Activated T-cell treated with anti-CD3 and anti-CD28 coated beads for 1 hour (primary cell): ENCODE measurements around the gene BEAN1.
"Not testable (repeated sequence)": the region's sequence is repeated elsewhere in the genome, so short reads cannot be mapped to it uniquely, and the experiment has no call there.

Experiments
- DNase-seq: peaks from one replicate; pipeline ENCODE4 v3.0.0-alpha.2; 2020; ENCODE audit warnings: low read depth

BEAN1 gene

DNA sequence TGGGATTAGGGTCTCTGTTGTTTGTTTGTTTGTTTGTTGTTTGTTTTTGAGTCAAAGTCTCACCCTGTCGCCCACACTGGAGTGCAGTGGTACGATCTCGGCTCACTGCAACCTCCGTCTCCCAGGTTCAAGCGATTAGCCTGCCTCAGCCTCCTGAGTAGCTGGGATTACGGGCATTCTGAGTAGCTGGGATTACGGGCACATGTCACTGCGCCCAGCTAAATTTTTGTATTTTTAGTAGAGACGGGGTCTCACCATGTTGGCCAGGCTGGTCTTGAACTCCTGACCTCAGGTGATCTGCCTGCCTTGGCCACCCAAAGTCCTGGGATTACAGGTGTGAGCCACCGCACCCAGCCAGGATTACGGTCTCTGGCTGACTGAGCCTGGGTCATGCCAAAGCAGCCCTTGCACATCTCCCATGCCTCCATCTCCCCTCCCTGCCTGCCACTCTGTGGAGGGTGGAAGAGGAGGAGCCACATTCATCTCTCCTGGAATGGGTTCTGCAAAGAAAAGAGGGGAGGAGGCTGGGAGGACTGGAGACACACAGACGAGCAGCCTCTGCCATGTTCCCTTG lies 59.2 kb downstream of the BEAN1 start:
- no peak for DNase-seq

GRCh38 chr16:66486773-66487579 lies 59.9 kb downstream of the BEAN1 start:
- no peak for DNase-seq

- DNase-seq: no peak
Observed at GRCh38 chr16:66487580-66488275, 60.6 kb downstream of the BEAN1 start.

GRCh38 chr16:66488505-66488904 lies 61.4 kb downstream of the BEAN1 start:
- no peak for DNase-seq

DNA sequence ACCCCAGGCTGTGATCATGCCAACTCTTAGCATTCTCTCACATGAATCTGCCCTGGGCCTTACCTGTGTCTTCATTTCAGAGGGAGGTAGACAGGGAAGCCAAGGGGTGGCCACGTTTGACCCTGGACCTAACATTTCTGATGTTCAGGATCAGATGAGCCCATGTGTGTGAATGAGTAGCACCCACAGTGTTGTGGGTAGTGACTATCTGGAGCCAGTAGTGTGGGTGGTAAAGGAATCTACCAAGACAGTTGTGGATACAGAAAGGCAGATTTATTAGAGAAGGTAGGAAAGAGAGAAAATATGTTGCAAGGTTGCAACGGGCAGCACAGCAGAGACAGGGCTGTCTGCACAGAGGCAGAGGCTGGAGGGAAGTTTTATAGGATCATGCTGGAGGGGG lies 62.3 kb downstream of the BEAN1 start:
- no peak for DNase-seq

GRCh38 chr16:66489818-66490217 lies 62.7 kb downstream of the BEAN1 start:
- no peak for DNase-seq

GRCh38 chr16:66490774-66491715 lies 64.0 kb downstream of the BEAN1 start:
- DNase-seq: no peak

DNA sequence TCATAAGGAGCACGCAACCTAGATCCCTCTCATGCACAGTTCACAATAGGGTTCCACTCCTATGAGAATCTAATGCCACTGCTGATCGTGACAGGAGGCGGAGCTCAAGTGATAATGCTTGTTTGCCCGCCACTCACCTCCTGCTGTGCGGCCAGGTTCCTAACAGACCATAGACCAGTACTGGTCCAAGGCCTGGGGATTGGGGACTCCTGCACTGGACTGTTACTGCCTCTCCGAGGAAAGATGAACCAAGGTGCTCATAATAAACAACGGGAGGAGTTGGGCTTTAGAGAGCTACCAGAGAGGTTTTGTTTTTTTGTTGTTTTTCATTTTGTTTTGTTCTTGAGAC lies 64.6 kb downstream of the BEAN1 start:
- no peak for DNase-seq

DNA sequence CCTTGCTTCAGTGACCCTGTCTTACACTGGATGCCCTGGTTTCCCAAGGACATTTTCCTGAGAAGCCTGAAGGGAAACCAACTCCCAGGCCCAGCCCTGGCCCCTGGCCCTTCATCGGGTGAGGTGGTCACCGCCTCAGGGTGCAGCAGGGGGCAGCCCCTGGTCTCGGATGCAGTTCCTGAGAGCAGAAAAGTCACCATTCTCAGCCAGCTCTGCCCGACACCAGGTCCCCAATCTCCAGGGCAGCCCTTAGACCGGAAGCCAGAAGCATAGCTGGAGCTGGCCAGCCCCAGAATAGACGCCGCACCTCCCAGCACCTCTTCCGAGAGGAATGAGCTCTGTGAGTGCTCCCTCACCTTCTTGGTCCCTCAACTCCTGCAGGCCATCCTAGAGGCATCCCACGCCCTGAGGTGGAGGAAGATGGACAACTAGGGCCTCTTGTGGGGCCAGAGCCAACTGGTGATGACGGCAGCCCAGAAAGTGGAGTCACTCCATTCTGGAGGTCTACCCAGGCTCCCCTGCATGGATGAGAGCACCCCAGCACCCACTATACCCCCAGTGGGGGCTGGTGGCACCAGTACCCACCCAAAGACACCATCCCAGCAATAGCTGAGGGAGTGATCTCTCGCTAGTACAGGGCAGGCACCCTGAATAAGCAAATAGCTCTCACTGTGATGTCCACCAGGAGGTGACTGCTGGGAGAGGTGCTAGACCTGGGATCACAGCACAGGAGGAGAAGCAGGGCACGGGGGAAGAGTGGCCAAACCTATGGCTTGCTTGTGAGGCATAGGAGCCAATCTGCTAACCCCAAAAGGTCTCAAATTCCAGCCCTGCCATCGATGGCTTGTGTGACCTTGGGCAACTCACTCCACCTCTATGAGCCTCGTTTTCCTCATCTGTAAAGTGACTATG lies 66.7 kb downstream of the BEAN1 start:
- DNase-seq: no peak

GRCh38 chr16:66494916-66495315 lies 67.8 kb downstream of the BEAN1 start:
- DNase-seq: no peak

DNA sequence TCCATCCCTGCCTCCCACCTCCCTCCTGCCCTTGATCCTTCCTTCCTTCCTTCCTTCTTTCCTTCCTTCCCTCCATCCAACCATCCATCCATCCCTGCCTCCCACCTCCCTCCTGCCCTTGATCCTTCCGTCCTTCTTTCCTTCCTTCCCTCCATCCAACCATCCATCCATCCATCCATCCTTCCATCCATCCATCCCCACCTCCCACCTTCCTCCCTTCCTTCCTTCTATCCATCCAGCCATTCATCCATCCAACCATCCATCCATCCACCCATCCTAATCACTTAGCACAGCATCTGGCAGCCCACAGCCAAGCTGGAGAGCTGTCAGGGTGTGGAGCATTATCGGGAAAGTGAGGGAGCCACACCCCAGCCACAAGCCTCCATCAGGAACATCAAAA lies 68.3 kb downstream of the BEAN1 start:
- DNase-seq: no peak

DNA sequence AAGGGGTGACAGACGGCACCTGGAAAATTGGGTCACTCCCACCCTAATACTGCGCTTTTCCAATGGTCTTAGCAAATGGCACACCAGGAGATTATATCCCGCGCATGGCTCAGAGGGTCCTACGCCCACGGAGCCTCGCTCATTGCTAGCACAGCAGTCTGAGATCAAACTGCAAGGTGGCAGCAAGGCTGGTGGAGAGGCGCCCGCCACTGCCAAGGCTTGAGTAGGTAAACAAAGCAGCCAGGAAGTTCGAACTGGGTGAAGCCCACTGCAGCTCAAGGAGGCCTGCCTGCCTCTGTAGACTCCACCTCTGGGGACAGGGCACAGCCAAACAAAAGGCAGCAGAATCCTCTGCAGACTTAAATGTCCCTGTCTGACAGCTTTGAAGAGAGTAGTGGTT lies 69.1 kb downstream of the BEAN1 start:
- DNase-seq: not testable (repeated sequence)

DNA sequence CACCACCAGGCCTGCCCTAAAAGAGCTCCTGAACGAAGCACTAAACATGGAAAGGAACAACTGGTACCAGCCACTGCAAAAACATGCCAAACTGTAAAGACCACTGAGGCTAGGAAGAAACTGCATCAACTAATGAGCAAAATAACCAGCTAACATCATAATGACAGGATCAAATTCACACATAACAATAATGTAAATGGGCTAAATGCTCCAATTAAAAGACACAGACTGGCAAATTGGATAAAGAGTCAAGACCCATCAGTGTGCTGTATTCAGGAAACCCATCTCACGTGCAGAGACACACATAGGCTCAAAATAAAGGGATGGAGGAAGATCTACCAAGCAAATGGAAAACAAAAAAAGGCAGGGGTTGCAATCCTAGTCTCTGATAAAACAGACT lies 70.8 kb downstream of the BEAN1 start:
- DNase-seq: not testable (repeated sequence)

GRCh38 chr16:66501563-66501962 lies 74.5 kb downstream of the BEAN1 start:
- DNase-seq: not testable (repeated sequence)

DNA sequence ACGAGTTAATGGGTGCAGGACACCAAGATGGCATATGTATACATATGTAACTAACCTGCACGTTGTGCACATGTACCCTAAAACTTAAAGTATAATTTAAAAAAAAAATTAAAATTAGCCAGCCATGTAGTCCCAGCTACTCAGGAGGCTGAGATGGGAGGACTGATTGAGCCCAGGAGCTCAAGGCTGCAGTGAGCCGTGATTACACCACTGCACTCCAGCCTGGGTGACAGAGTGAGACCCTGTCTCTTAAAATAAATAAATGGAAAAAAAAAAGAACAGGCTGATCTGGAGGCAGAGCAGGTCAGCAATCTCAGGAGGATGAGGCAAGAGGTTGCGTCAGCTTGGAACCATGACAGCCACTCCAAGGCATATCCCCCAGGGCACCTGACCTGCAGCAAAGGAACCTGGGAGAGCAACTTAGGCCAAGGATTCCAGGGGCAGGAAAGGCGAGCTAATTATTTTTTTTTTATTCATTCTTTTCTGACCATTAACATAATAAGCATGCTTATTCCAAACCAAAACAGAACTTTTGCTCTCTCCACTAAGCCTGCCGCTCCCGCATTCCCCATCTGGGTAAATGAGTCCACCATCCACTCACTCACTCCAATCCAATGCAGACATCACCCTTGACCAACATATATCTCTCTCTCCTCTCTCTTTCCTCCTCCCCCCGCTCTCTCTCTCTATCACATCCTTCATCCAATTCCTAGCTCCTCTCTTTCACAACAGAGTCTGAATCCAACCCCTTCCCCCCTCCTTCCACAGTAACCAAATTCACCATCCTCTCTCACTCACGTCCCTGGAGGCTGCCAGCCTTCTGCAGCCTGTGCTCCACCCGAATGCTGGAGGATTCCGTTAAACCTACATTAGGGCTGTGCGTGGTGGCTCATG lies 75.2 kb downstream of the BEAN1 start:
- no peak for DNase-seq

GRCh38 chr16:66503030-66503429 lies 75.9 kb downstream of the BEAN1 start:
- DNase-seq: no peak

DNA sequence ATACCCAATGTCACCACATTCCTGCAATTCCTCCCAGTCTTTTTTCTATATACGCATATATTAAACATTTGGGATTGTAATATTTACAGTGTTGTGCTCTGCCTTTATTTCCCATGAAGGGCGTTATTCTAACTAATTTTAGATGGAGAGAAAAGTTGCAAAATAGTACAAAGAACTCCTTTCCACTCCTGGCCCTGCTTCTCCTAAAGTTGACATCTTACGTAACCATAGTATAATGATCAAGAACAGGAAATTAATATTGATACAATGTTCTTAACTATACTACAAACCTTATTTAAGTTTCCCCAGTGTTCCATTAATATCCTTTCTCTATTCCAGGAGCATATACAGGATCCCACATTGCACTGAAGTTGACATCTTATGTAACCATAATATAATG lies 76.5 kb downstream of the BEAN1 start:
- DNase-seq: no peak

GRCh38 chr16:66507731-66508239 lies 80.7 kb downstream of the BEAN1 start:
- DNase-seq: no peak

GRCh38 chr16:66508248-66508913 lies 81.3 kb downstream of the BEAN1 start:
- DNase-seq: no peak
